ENCODE measurements around the gene ACCSL.

Gene ACCSL

DNA sequence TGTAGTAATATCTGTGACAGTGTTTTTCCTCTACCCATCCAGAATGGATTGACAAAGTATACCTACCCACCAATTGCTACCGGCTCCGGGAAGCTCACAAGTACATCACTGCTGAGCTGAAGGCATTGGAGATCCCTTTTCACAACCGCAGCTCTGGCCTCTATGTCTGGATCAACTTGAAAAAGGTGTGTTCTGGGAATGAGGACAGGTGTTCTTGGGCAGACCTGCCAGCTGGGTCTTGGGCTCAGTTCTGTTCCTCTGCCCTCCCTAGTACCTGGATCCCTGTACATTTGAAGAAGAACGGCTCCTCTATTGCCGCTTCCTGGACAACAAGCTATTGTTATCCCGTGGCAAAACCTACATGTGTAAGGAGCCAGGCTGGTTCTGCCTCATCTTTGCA lies 10.5 kb downstream of the ACCSL start:
- no peak for DNase-seq (ENCODE audit: low read depth, low spot score)

GRCh38 chr11:44065161-44065661 lies 17.4 kb downstream of the ACCSL start:
- peak; percentile 64 for DNase-seq (ENCODE audit: low read depth, low spot score)

DNA sequence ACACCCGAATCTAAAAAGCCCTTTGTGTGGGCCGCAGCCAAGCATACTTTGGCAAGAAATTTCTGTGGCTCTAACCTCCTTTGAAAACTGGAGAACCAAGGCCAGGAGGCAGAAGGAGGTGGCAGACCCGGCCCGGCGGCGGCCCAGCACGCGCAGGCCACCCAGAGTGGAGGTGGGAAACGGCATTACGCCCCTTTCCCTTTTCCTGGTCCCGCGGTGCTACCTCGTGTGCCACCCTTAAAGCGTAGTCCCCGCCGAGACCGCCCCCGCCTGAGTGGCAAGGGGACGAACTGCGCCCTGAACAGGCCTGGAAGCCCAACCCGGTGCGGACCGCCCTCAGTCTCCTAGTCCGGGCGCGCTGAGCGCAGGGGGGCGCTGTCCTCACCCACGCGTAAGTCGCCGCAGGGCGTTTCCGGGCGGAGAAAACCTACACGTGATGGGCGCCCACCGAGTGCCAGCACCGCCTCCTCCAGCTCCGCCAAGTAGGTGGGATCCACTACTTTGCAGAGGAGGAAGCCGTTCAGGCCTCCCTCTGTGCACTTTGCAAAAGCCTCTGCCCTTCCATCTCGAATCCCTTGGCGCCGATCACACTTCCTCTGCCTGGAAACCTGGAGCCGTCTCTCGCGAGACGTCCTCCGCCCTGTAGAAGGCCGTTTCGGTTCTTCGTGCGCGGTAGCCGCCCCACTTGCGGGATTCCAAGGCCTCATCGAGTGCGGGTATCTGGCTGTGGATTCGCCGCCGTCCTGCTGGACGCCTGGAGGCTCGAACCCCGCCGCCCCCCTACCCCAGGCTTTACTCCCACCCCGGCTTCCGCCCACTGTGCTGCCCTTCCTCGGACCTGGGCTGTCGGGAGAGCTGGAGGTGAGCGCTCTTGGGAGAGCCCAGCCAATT lies 18.3 kb downstream of the ACCSL start, which contains the start of gene ACCS:
ACCS (plus strand) TSS at position 430 of the 891 bp plus-strand sequence. CDS start 1,358 bp downstream, outside the sequence.
- DNase-seq (ENCODE audit: low read depth, low spot score) = peak; percentile 96

GRCh38 chr11:44066732-44067141 lies 19.0 kb downstream of the ACCSL start:
- DNase-seq (ENCODE audit: low read depth, low spot score) = no peak

- no peak for DNase-seq (ENCODE audit: low read depth, low spot score)
Observed at GRCh38 chr11:44067266-44067665, 19.5 kb downstream of the ACCSL start.

DNA sequence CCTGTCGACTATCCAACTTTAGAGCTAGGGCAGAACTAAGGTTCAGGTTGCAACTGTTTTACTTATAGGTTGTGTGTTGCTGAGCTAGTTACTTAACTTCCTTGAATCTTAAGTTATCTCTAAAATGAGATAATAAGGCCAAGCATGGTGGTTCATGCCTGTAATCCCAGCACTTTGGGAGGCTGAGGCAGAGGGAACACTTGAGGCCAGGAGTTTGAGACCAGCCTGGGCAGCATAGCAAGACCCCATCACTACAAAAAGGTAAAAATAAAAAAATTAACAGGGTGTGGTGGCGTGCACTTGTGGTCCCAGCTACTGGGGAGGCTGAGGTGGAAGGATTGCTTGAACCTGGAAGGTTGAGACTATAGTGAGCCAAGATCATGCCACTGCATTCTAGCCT lies 20.4 kb downstream of the ACCSL start:
- DNase-seq (ENCODE audit: low read depth, low spot score) = no peak

DNA sequence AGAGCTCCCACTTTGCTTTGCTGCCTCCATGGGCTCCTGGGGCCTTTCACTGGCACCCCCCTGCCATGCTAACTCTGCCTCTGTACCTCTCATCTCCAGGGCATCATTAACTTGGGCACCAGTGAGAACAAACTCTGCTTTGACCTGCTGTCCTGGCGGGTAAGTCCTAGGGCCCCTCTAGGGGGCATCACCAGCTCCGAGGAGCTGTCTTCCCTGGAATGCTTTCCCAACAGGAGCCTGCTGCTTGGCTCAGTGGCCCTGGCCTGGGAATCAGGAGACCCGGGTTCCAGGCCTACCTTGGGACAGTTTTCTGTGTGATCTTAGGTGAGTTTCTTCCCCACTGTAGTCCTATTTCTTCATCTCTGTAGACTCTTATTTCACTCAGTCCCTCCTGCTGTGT lies 23.4 kb downstream of the ACCSL start:
- no peak for DNase-seq (ENCODE audit: low read depth, low spot score)

- no peak for DNase-seq (ENCODE audit: low read depth, low spot score)
Observed at GRCh38 chr11:44072757-44073658, 25.2 kb downstream of the ACCSL start.

DNA sequence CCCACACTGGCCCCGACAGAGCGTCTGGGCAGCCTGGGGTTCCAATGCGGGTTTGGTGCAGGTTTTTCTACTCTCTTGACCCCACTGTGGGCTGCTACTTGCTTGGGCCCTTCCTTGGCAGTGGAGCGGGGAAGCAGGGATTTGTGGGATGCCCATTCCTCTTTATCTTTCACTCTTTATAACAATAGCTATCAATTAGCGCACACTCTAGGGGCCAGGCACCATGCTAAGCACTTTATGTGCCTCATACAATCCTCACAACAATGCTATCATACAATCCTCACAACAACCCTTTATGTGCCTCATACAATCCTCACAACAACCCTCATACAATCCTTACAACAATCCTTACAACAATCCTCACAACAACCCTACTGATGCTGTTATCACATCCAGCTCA lies 31.0 kb downstream of the ACCSL start:
- DNase-seq (ENCODE audit: low read depth, low spot score) = no peak

- DNase-seq (ENCODE audit: low read depth, low spot score) = peak; percentile 45
Observed at GRCh38 chr11:44079376-44079775, 31.6 kb downstream of the ACCSL start.

DNA sequence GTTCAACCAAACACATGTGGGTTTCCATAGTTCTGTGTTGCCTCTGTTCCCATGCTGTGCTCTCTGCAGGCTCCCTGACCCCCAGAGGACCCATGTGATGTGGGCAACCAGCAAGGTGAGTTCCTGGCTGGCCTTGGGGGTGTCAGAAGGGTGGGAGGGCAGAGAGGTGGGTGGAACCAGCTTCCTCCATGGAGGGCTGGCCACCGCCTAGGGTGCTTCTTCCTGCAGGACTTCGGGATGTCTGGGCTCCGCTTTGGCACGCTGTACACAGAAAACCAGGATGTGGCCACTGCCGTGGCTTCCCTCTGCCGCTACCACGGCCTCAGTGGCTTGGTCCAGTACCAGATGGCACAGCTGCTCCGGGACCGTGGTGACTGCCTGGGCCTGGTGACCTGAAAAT lies 33.2 kb downstream of the ACCSL start:
- DNase-seq (ENCODE audit: low read depth, low spot score) = no peak

DNA sequence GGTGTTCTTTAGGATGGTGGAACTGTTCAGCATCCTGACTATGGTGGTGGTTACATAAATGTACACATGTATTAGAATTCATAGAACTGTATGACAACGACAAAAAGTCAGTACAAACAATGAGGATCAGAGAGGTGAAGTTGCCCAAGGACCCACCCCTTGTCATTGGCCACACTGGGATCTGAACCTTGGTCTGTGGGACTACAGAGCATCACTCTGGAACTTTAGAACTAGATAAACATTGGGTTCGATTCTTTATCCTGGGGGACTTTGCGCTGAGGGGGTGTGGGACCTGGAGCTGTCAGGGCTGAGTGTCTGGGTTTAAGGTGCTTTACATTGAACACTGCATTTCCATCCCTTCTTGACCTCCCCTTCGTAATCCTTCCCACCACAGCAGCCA lies 34.9 kb downstream of the ACCSL start:
- no peak for DNase-seq (ENCODE audit: low read depth, low spot score)

DNA sequence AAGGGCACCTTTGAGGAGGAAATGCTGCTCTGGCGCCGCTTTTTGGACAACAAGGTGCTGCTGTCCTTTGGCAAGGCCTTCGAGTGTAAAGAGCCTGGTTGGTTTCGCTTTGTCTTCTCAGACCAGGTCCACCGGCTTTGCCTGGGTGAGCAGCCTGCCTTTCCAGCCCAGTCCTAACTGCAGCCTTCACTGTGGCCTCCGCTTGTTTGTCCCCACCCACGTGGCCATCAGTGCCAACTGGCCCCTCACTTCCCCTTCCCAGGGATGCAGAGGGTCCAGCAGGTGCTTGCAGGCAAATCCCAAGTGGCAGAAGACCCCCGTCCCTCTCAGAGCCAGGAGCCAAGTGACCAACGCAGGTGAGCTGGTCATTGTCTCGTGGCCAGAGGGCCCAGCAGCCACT lies 35.7 kb downstream of the ACCSL start:
- DNase-seq (ENCODE audit: low read depth, low spot score) = no peak

GRCh38 chr11:44083906-44084305 lies 36.1 kb downstream of the ACCSL start:
- DNase-seq (ENCODE audit: low read depth, low spot score) = no peak

DNA sequence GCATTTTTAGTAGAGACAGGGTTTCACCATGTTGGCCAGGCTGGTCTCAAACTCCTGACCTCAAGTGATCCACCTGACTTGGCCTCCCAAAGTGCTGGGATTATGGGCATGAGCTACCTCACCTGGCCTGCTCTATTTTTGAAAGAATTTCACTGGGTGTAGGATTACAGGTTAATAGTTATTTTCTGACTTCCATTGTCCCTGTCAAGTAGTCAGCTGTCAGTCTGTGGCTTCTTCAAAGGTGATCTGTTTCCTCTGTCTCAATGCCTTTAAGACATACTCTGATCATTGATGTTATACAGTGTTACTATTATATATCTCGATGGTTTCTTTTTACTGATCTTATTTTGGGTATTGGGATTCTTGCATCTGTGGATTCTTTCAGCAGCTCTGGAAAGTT lies 37.5 kb downstream of the ACCSL start:
- no peak for DNase-seq (ENCODE audit: low read depth, low spot score)

DNA sequence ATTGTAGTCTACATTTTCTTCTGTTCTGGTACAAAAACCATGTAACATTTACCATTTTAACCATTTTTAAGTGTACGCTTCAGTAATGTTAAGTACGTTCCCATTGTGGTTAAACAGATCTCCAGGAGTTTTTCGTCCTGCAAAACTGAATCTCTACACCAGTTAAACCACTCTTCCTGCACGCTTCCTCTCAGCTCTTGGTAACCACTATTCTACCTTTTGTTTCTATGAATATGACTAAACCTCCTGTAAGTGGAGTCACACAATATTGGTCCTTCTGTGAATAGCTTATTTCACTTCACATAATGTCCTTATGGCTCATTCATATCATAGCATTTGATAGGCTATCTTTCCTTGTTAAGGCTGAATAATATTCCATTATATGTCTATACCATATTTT lies 40.6 kb downstream of the ACCSL start:
- DNase-seq (ENCODE audit: low read depth, low spot score) = no peak

DNA sequence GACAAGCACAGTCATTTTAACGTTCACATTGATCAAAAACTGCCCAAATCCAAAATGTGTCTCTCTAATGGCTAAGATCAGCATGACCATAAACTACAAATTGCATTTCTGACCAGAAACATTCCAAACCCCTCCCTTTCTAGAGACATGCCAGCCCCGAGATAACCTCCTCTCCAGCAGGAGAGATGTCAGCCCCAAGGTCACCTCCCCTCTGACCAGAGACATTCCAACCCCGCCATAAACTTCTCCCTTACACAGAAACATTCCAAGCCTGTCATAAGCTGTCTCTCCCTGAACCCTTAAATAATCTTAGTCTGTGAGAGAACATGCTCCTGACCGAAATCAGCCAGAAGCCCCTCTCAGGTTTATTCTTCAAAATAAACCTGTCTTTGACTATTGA lies 41.1 kb downstream of the ACCSL start:
- DNase-seq (ENCODE audit: low read depth, low spot score) = no peak

DNA sequence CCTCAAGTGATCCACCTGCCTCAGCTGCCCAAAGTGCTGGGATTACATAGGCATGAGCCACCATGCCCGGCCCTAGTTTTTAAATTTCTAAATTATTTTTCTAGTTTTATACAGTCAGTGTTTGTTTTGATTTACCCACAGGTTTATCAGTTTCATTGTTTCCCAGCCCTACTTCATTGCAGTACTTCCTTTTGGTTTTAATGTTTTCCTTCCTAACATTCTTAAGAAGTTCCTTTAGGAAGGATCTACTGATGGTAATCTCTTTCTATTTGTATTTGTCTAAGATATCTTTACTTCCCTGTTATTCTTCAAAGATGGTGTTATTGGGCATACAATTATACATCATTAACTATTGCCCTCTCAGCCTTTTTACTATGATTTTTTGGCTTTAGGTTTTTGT lies 42.8 kb downstream of the ACCSL start:
- no peak for DNase-seq (ENCODE audit: low read depth, low spot score)

DNA sequence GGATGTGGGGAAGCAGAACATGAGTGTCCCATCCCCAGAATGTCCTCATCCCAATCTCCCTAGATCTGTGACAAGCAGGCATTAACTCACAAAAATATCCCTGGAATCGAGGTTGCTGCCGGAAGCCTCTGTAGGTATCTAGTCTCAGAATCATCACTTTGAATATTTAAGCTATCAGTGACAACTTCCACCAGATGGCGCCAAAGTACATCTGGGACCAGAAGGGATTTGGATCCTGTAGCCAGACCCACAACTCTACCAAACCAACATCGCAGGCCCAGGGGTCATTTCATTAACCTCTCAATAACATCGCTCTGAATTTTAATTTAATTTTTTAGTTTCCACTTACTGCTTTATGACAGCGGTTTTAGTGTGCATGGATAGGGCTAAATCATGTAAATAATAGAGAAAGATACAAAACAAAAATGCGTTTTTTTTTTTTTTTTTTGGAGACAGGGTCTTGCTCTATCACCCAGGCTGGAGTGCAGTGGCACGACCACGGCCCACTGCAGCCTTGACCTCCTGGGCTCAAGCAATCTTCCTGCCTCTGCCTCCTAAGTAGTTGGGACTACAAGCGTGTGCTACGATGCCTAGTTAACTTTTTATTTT lies 46.6 kb downstream of the ACCSL start:
- DNase-seq (ENCODE audit: low read depth, low spot score) = peak; percentile 72

GRCh38 chr11:44095506-44096359 lies 48.0 kb downstream of the ACCSL start, which contains the start of gene EXT2:
TSS of gene EXT2 (plus strand) at chr11:44095678. CDS start at chr11:44107713, 12,035 bp downstream.
- peak; percentile 87 for DNase-seq (ENCODE audit: low read depth, low spot score)

Measured in ELF-1 (cell line).